NCI-H1092 treated with DMSO at 0.1 percent for 48 hours (cell line): ENCODE measurements around the gene ABHD18.
"Not testable (repeated sequence)": the region's sequence is repeated elsewhere in the genome, so short reads cannot be mapped to it uniquely, and the experiment has no call there.

Experiments used
- DNase-seq: peaks from one replicate; lab custom pipeline; 2025; lab: John Stamatoyannopoulos, UW

The ABHD18 gene

GRCh38 chr4:127965062-127965802 is at the start of gene ABHD18, which contains the start of gene MFSD8:
TSS of gene ABHD18 (plus strand) at chr4:127965406. CDS start at chr4:127982956, 17,550 bp downstream.
TSS of gene MFSD8 (minus strand) at chr4:127965173. CDS start at chr4:127965133, 40 bp downstream.
- peak; percentile 98 for DNase-seq

- no peak for DNase-seq
These were observed 48.7 kb upstream of the ABHD18 start for GRCh38 chr4:127916512-127916911.

GRCh38 chr4:127917151-127917550 is 48.1 kb upstream of the ABHD18 start:
- DNase-seq, result no peak

GRCh38 chr4:127920521-127920920 is 44.7 kb upstream of the ABHD18 start:
- DNase-seq, result no peak

- DNase-seq, result no peak
These were observed 43.0 kb upstream of the ABHD18 start for GRCh38 chr4:127922226-127922625.

GRCh38 chr4:127925720-127926119 is 39.5 kb upstream of the ABHD18 start:
- DNase-seq, result not testable (repeated sequence)

GRCh38 chr4:127930175-127930574 is 35.0 kb upstream of the ABHD18 start:
- DNase-seq, result no peak

- DNase-seq, result not testable (repeated sequence)
These were observed 33.4 kb upstream of the ABHD18 start for GRCh38 chr4:127931836-127932235.

GRCh38 chr4:127936974-127937373 is 28.2 kb upstream of the ABHD18 start:
- DNase-seq, result no peak

- DNase-seq, result no peak
These were observed 8.1 kb upstream of the ABHD18 start for GRCh38 chr4:127957105-127957504.

GRCh38 chr4:127959794-127960193 is 5.4 kb upstream of the ABHD18 start:
- DNase-seq, result no peak

- DNase-seq, result not testable (repeated sequence)
These were observed 1.4 kb upstream of the ABHD18 start for GRCh38 chr4:127963633-127964398.

- DNase-seq, result peak; percentile 56
These were observed 662 bp upstream of the ABHD18 start for GRCh38 chr4:127964426-127965061.

GRCh38 chr4:127965803-127966175 is 583 bp downstream of the ABHD18 start:
- peak; percentile 70 for DNase-seq

GRCh38 chr4:127967141-127967775 is 2.1 kb downstream of the ABHD18 start:
- DNase-seq, result no peak

- DNase-seq, result no peak
These were observed 3.4 kb downstream of the ABHD18 start for GRCh38 chr4:127968586-127968985.

GRCh38 chr4:127970925-127971324 is 5.7 kb downstream of the ABHD18 start:
- DNase-seq, result not testable (repeated sequence)

GRCh38 chr4:127975121-127975770 is 10.0 kb downstream of the ABHD18 start:
- peak; percentile 4 for DNase-seq

- no peak for DNase-seq
These were observed 13.7 kb downstream of the ABHD18 start for GRCh38 chr4:127978930-127979329.

- DNase-seq, result no peak
These were observed 17.2 kb downstream of the ABHD18 start for GRCh38 chr4:127982445-127982844.

GRCh38 chr4:127985989-127986388 is 20.8 kb downstream of the ABHD18 start:
- DNase-seq, result no peak

- no peak for DNase-seq
These were observed 23.4 kb downstream of the ABHD18 start for GRCh38 chr4:127988638-127989037.
